NCI-H2227 treated with DMSO at 0.1 percent for 48 hours (cell line): ENCODE data around the gene THSD4.
"Not testable (repeated sequence)": the region's sequence is repeated elsewhere in the genome, so short reads cannot be mapped to it uniquely, and the experiment has no call there.

Experiments
- DNase-seq: peaks from one replicate; lab custom pipeline; 2025; lab: John Stamatoyannopoulos, UW

The THSD4 gene

DNA sequence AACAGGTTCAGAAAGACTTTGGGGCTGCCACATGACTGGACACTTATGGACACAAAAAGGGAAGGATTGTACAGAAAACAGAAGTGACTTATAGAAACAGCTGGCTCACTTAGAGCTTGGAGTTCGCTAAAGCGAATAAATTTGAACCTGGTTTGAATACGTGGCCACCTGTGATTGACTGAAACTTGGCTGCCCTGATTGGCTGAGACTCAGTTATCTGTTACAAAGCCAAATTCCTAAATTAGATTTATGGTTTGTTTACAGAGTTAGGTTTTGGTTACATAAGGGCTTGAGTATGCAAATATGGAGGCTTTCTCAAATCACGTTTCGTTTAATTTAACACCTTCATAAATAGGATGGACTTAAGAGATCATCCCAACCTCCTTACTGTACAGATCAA, 270.2 kb downstream of the THSD4 start:
- DNase-seq, result no peak

DNA sequence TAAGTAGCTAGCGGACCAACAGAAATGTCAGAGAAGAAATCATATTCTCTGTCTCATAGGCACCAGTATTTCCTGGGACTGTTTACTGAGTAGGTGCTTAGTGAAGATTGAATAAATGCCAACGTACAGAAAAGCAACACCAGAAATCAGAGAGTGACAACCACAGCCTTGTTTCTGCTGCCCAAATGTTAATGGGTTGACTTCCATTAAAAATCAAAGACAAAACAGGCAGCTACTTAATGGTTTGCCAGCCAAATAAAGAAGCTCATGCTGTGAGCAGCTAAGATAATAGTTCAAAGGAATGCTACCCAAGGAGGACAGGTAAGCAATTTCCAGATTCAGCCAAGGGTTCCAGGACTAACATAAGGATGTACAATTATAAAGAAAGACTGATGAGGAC, 270.7 kb downstream of the THSD4 start:
- no peak for DNase-seq

DNA sequence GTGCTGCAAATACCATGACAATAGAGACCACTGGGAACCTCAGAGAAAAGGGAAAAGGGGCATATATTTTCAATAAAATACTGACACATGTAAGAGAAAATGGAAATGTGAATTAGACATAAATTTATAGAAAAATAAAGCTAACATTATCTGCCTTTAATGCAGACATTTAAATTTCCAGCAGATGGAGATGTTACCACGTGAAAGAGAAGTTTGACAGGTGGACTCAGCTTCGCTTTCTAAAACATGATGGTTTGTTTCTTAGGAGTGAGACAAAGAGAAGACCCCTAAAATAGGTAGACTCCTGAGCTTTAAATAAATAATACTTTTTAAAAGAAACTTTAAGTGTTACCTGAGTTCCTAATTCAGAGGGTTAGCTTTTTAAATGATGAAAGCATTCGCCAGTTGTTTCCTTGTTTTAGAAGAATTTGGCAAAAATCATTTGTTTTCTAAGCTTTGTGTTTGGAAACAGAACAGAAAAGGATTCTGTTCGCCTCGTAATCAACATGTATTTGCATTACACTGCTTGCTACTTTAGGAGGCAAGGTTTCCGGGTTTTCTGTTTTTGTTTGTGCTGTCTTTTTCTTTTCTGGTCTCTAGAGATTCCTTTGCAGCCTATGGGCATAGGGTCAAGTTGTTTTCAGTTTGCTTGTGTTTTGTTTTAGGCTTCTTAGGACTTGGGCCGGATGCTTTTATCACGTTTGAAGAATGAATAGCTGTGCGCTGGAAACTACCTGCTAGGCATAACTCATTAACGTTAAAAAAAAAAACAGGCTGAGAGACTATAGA, 271.4 kb downstream of the THSD4 start:
- DNase-seq, result no peak

DNA sequence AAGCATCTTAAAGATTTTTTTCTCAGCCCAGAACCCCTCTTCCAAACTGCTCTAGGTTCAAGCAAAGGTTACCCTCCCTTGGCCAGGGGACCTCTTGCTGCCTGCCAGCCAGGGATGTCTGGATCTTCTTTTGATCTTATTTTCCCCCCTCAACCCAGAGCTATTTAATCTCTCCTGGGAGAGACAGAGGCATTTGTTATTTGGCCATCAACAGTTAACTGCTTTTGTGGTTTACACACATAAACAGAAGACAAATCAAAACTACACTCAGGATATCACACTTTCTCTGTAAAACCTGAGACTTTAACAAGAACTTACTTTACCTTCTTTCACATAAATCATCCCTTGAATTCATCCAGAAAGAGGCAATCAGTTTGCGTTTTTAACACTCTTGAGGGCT, 272.5 kb downstream of the THSD4 start:
- no peak for DNase-seq

DNA sequence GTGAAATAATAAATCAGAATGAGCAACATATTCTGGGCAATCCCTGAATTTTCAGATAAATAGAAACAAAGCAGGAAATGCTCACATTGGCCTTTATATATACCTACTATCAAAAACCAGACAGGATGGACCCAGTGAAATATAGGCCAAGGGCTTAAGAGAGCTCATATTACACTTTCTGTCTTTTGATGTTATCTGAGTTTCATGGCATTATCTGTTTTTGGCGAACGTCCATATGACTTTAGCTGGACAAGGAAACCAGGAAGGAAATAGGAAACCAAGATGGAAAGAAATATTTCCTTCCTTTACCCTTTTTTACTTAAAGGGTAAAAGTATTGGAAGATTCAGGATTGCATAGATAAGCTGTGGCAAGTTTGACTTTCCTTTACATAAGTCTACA, 274.8 kb downstream of the THSD4 start:
- no peak for DNase-seq

DNA sequence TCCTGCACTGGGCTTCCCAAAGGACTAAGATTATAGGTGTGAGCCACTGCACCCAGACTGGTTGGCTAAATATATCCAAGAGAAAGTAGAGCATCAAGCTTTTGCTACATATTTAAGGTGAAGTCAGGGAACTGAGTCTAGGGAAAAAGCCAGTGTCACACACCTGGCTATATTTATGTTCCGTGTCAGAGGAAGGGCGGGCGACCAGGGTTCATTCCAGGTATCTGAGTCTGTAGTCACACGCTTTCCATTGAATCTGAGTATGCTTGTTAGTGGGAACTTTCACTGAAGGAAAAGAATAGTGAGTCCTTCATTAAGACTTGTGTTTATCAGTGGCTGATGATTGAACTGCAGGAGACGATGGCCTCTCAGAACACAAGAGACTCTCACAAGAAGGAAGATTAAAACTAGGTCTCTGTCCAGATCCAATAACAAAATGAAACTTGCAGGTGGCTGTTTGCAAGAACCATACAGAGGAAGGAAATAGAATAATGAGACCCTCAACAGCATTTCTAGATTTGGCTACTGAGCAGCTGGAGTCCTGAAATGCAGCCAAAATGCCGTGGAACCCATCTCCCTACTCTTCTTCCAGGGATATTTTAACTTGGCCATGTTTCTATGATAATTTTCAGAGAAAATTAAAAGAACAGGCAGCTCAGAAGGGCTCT, 276.3 kb downstream of the THSD4 start:
- no peak for DNase-seq

DNA sequence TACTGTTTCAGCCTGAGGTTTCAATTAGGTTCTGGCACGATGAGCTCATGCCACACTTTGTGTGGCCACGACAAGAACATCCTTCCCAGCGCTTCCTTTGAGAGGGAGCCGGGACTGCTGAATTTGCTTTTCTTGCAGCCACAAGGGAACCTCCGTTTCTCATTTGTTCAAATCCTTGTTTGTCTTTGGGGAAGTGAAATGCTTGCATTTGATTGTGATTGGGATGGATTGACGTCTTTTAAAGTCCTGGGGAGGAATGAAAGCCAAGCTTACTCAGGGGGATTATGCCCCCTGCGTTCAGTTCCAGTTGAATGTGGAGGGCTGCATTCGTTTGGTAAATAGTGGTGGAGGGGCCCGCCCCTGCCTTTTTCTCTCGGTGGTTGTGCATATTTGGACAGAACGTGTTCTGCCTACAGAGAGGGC, 277.6 kb downstream of the THSD4 start:
- DNase-seq, result no peak

DNA sequence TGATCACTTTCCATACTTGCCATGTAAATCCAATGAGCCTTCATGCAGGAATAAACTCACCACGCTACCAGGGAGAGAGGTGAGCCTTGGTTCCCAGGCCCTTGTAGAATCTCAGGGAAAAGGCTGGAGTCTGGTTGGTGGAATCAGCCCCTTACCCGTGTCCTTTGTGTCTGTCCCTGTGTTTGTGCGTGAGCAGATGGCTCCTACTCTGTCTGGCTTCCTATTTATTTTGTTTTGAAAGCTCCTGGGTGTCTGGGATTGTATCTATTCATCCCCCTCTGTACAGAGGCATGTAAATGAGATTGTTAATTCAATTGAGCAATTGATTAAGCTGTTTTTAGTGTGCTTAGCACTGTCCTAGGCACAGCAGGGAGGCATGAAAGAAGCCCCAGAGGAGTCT, 278.1 kb downstream of the THSD4 start:
- no peak for DNase-seq

DNA sequence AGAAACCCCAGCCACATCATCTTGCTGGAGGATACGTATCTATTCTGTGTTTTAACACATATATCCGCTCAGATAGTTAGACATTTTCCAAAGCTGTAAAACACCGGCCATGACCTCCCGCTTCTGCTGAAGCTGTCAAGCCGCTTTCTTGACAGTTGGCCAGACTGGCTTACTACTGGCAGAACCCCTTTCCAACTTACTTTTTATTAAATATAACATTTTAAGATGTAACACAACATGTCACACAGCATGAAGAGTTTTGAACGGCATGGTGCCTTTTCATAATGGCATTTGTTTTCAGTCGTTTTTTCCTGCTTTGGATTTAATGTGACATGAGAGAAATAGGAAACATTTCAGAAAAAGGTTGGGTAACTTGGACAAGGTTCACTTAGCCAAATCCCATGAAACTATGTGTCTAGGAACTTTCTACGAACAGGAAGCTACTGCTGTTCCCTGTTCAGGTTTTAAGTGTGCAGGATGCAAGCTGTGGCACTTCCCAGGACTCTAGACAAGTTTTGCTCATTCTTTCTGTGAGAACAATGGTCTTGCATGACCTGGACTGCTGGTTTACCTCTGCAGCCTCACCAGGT, 281.4 kb downstream of the THSD4 start:
- no peak for DNase-seq

DNA sequence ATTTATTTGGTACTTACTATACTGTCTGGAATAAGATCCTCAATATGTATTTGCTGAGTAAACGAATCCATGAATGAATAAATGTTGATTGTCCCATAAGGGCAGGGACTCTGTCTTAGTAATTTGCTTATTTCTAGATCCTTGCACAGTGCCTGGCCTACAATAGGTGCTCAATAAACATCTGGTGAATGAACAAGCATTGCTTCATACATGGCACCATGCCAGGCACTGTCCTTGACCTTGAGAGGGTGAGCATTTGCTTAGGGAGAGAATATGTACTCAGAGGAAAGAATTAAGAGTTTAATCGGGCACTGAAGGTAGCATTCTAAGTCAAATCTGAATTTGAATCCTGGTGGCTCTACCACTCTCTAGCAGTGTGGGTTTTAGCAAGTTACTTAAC, 282.1 kb downstream of the THSD4 start:
- no peak for DNase-seq

DNA sequence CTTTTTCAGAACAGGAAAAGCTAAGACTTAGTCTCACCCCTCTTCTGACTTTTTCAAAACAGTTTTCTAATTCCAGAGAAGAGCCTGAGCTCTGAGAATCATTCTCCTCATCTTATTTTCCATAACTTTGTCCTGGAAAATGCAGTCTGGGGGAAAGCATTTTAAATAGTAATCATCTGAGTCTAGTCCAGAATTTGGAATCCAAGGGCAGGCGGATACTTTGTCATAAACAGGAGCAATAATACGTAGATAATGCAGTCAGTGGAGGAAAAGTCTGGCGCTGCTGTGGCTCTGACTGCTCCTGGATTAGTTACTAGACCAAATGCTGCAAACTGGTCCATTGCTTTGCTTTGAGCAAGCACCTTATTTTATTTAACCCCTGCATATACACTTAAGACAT, 285.0 kb downstream of the THSD4 start:
- DNase-seq, result no peak

DNA sequence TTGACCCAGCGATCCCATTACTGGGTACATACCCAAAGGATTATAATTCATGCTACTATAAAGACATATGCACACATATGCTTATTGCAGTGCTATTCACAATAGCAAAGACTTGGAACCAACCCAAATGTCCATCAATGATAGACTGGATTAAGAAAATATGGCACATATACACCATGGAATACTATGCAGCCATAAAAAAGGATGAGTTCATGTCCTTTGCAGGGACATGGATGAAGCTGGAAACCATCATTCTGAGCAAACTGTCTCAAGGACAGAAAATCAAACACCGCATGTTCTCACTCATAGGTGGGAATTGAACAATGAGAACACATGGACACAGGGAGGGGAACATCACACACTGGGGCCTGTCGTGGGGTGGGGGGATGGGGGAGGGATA, 286.5 kb downstream of the THSD4 start:
- not testable (repeated sequence) for DNase-seq

DNA sequence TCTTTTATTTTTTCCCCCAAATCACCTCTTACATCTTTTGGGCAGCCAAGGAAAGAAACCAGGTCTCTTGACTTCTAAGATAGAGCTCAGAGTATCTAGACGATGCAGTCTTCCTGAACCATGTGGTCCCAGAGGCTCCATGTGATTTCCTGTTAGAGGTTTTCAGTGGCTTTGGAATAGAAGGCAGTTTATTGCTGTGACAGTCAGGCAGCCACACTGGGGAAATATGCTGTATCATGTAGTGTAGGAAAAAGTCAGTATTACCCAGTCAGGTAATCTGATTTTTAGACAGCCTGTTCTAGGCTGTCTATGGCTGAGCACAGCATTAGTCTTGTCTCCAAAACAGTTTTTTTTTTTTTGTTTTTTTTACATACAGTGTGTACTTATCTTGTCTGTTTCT, 294.3 kb downstream of the THSD4 start:
- DNase-seq, result no peak

DNA sequence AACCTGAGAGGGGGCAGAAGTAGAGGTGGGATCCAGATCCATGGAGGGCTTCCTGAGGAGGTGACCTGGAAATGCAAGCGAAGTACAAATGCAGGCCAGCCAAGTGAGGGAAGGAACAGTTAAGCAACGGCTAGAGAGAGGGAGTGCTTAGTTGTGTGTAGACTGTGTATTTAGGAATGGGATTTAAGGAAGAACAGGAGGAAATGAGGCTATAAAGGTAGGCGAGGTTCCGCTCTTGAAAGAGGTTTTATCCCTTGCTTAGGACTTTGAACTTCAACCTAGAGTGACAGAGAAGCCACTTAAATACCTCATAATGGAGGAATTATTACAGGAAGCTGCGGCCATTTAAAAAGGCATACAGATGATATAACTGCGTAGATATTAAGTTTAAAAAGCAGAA, 295.1 kb downstream of the THSD4 start:
- DNase-seq, result no peak

DNA sequence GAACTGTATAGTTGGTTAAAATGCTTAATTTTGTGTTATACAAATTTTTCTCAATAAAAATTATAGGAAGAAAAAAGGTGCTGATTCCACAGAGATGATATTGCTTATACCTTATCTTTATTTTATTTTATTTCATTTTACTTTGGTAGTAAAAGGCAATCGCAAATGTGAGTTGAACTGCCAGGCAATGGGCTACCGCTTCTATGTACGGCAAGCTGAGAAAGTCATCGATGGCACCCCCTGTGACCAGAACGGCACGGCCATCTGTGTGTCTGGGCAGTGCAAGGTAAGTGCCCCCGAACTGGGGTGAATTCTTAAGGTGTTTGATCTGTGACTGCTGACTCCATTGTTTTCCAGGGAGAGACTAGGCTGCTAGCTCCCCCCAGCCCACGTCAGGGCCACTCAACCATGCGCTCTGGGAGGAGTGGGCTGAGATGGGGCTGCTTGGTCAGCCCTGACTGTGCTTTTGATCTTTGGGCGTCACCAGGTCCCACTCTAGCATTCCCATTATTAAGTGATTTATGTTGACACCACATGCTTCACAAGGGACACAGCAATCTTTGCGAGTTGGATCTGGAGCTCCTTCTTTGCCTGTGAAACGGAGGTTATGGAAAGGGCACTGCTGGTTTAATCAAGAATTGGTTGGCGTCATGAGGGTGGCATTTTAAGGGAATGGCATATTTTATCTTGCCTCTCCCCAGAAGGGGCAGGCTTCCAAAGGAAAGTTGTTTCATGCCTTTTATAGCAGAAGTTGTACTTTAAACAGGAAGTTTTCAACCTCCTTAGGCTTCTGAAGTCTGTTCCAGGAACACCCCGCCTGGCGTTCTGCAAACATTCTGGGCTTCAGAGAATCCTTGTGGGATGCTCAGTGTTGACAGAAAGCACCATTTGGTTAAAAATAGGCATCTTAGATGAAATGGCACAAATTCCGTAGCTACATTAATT, 296.5 kb downstream of the THSD4 start:
- DNase-seq, result peak; percentile 43

DNA sequence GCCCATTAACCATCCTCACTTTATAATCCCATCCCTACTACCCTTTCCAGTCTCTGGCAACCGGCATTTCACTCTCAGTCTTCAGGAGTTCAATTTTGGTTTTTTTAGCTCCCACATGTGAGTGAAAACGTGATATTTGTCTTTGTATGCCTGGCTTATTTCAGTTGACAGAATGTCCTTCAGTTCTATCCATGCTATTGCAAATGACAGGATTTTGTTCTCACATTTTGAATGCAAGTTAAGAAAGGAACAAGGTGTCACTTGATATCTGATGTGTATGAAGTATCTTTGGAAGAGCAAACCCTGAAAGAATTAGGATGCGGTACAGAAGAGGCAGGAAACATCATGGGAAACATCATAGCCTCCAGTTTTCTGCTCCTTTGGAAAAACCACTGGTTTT, 298.1 kb downstream of the THSD4 start:
- DNase-seq, result no peak

DNA sequence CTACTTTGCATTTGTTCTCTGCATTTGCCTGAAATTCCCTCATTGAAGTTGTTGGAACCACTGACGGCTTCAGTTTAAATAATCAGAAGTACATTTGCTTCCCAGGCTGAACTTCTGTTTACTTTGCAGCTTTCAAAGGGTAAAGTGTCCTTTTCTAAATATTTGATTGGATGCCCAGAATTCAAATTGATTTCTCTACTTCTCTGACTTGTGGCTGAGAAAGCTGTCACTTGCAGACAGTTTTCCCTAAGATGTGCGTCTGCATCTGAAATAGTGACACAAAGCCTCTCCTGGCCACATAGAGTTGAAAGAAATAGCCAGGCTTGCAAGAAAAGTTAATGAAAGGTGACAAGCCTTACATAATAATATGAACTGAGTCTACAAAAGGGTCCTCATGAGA, 299.6 kb downstream of the THSD4 start:
- DNase-seq, result no peak

DNA sequence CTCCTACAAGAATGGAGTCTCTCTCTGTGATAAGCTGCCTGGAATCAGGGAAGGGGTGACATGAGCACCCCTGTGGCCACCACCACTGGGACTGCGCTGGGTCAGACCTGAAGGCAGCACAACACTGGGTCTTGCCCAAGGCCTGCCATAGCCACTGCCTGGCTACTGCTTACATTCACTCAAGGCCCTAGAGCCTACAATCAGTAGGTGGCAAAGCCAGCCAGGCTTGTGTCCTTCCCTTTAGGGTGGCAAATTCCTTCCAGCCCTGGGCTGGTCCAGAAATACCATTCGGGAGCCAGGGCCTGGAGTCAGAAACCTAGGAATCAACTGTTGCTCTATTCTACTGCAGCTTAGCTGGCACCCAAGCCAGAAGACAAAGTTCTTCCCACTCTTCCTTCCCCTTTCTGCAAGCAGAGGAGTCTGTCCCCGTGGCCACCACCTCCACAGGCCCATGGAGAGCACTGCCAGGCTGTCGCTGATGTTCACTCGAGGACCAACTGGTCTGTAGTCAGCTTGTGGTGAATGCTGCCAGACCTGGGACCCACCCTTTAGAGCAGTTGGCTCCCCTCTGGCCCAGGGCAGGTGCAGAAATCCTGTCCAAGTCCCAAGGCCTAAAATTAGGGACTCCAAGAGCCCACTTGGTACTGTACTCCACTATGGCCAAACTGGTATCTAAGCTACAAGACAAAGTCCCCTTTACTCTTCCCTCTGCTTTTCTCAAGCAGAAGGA, 307.4 kb downstream of the THSD4 start:
- DNase-seq, result no peak

DNA sequence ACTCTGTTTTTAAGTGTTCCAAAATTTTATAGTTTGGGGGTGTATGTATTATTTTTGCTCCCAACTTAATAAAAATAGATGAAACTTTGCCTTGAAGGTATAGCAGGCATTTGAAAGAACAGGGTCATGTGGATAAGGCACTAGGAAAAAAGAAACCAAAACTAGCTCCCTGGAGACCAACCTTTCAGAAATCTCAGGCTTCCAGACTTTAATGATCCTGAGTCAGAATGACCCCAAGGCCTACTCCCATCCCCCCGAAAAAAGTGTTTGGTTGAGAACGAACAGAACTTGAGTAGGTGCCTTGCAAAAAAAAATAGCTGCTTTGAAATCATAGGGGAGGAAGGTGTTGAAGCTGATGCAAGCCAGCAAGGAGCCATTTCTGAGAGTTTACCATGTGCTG, 309.5 kb downstream of the THSD4 start:
- DNase-seq, result no peak

DNA sequence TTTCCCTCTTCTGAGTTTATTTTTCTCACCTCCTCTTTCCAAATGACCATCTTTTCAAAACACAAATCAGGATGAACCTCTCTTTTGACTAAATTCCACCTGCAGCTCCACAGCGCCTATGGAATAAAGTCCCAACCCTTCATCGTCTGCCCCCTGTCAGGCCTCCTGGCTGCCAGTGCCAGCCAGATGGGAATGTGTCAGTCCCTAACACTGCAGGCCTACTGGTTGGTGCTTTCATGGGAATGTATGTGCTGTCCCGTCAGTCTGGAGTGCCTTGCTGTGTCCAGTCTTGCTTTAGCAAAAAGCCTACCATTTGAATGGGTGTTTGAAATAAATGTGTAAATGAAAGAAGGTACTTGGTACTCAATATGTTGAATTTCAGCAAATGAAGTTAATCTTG, 310.1 kb downstream of the THSD4 start:
- no peak for DNase-seq

DNA sequence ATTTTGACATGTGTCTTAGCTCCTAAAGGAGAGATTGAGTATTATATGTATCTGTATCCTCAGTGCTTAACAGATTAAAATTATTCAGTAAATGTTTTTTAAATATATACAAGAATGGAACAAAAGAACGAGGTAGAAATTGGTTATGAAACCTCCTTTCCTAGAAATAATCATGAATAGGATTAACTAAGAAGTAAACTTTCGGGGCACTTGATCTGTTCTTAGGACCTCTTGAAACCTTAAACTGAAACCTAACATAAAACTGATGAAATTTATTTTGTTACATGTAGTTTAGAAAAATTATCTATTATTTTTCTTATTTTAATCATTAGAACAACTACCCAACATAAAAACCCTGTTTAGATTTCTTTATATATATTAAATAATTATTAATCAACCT, 311.5 kb downstream of the THSD4 start:
- DNase-seq, result no peak

DNA sequence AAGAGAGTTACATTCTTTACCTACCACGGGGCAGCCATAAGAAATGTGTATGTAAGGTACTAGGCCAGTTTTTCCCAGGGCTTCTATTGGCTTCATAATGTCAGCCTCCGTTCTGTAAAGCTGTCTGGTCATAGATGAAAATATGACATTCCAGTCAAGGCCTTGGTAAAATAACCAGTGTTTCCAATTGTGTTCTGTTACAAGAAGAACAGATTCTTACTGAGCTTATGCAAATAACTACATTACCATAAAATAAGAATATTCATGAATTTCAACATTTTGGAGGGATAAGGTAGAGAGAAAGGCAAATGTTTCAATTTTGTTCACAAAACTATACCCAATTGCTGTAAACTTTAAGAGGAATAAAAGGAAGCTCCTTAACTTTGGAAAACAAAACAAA, 315.5 kb downstream of the THSD4 start:
- no peak for DNase-seq
